ENCODE data around the gene RFX7. TPM values are rescaled to one million over a fixed set of nuclear protein-coding genes. Genes with fewer than 3 reads are reported as not detected.

The RFX7 gene
- total RNA-seq, 1 experiment from 2014 or later: 18.1 TPM

DNA sequence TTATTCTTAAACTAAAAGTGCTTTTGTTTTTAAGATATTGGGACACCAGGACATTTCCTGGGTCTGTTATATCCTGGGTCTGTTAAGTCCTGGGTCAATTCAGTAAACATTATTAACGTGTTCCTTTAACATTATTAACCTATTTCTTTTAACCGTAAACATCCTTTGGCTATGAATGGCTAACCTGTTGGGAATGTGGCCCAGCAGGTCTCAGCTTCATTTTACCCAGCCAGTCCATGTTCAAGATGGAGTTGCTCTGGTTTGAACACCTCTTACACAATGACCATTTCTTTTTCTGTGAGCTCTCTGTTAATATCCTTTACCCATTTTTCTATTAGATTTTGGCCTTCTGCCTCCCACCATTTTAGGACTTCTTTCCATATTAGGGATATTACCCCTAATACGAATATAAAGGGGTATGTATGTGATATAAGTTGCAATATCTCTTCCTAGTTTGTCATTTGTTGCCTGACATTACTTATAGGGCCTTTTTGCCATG lies 161.4 kb downstream of the RFX7 start:
- CTCF ChIA-PET: no interaction called here
- H4K20me1 ChIP-seq (ENCODE audit: insufficient read depth): no peaks in the 10 kb centered on the region
- no peak overlapping the region for H3K27ac ChIP-seq (ENCODE audit: low read depth, low read length)
- ATAC-seq: no peak
- POLR2A ChIA-PET: no interaction called here
- no peak overlapping the region for H2AFZ ChIP-seq (ENCODE audit: low read depth, low read length, poor library complexity, severe bottlenecking)
- RAD21 ChIA-PET (ENCODE audit: low non-redundant PET in 1 of 2, low total read pairs in 2 of 2, uncharacterized antibody in 2 of 2, unreplicated experiment in 2 of 2): no interaction called here
- H3K9me2 ChIP-seq (ENCODE audit: insufficient read depth): no peaks in the 10 kb centered on the region
- no peaks in the 10 kb centered on the region for H3K4me1 ChIP-seq (ENCODE audit: control insufficient read depth in 1 of 2, insufficient read depth in 2 of 2, low read length in 2 of 2)
- no TSS peak for BruUV-seq (replicated peaks)
- H3K4me2 ChIP-seq (ENCODE audit: low read length): no peak overlapping the region
- no peak for TF ChIP-seq JUND (IDR thresholded peaks at IDR 0.05)
- no peak for TF ChIP-seq ELF1 (IDR thresholded peaks at IDR 0.05; ENCODE audit: borderline replicate concordance, low read depth)
- TF ChIP-seq SIN3A (IDR thresholded peaks at IDR 0.05; ENCODE audit: low read depth): no peak
- TF ChIP-seq FOSL1 (IDR thresholded peaks at IDR 0.05; ENCODE audit: low read depth): no peak
- H3K4me3 ChIP-seq (replicated peaks in 1 of 2; ENCODE audit: low read depth in 1 of 2, low read length in 2 of 2): no peak overlapping the region
- no peak overlapping the region for H3K9ac ChIP-seq (ENCODE audit: low read length)
- H3K9me3 ChIP-seq (ENCODE audit: control insufficient read depth in 1 of 2, insufficient read depth in 1 of 2, low read depth in 1 of 2, low read length in 2 of 2): no peaks in the 10 kb centered on the region
- H3K27me3 ChIP-seq (ENCODE audit: insufficient read depth, low read length): no peaks in the 10 kb centered on the region
- no peaks in the 10 kb centered on the region for H3K36me3 ChIP-seq (ENCODE audit: control insufficient read depth in 1 of 2, insufficient read depth in 2 of 2, low read length in 2 of 2)
- no peaks in the 10 kb centered on the region for H3K79me2 ChIP-seq (ENCODE audit: insufficient read depth, low read length)
- DNase-seq (ENCODE audit: low read depth, low spot score): no peak
- intact Hi-C loops (cut with micrococcal nuclease): no loop called here

- no peaks in the 10 kb centered on the region for H3K4me1 ChIP-seq (ENCODE audit: control insufficient read depth in 1 of 2, insufficient read depth in 2 of 2, low read length in 2 of 2)
- H3K79me2 ChIP-seq (ENCODE audit: insufficient read depth, low read length): no peaks in the 10 kb centered on the region
- no peak overlapping the region for H2AFZ ChIP-seq (ENCODE audit: low read depth, low read length, poor library complexity, severe bottlenecking)
- ATAC-seq: no peak
- no peak overlapping the region for H3K27ac ChIP-seq (ENCODE audit: low read depth, low read length)
- TF ChIP-seq, protein P1, sequence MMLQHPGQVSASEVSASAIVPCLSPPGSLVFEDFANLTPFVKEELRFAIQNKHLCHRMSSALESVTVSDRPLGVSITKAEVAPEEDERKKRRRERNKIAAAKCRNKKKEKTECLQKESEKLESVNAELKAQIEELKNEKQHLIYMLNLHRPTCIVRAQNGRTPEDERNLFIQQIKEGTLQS (IDR thresholded peaks at IDR 0.05): no peak
- no peak for TF ChIP-seq TCF7L2 (IDR thresholded peaks at IDR 0.05; ENCODE audit: borderline replicate concordance, extremely low read depth, insufficient read depth, insufficient read length)
- H3K36me3 ChIP-seq (ENCODE audit: control insufficient read depth in 1 of 2, insufficient read depth in 2 of 2, low read length in 2 of 2): no peaks in the 10 kb centered on the region
- no peak overlapping the region for H3K9ac ChIP-seq (ENCODE audit: low read length)
- no peak overlapping the region for H3K4me2 ChIP-seq (ENCODE audit: low read length)
- no peaks in the 10 kb centered on the region for H4K20me1 ChIP-seq (ENCODE audit: insufficient read depth)
- DNase-seq (ENCODE audit: low read depth, low spot score): no peak
- H3K9me2 ChIP-seq (ENCODE audit: insufficient read depth): no peaks in the 10 kb centered on the region
- POLR2A ChIA-PET: no interaction called here
- no peaks in the 10 kb centered on the region for H3K9me3 ChIP-seq (ENCODE audit: control insufficient read depth in 1 of 2, insufficient read depth in 1 of 2, low read depth in 1 of 2, low read length in 2 of 2)
- CTCF ChIA-PET: no interaction called here
- RAD21 ChIA-PET (ENCODE audit: low non-redundant PET in 1 of 2, low total read pairs in 2 of 2, uncharacterized antibody in 2 of 2, unreplicated experiment in 2 of 2): no interaction called here
- H3K27me3 ChIP-seq (ENCODE audit: insufficient read depth, low read length): no peaks in the 10 kb centered on the region
- no TSS peak for BruUV-seq (replicated peaks)
- intact Hi-C loops (cut with micrococcal nuclease): no loop called here
- H3K4me3 ChIP-seq (replicated peaks in 1 of 2; ENCODE audit: low read depth in 1 of 2, low read length in 2 of 2): no peak overlapping the region
These were observed 166.6 kb downstream of the RFX7 start for GRCh38 chr15:56077081-56077480.
